Tongue (tissue), 2 donors: ENCODE measurements around the gene GAB2. TPM values are rescaled to one million over a fixed set of nuclear protein-coding genes. Genes with fewer than 3 reads are reported as not detected.
"Not testable (repeated sequence)": the region's sequence is repeated elsewhere in the genome, so short reads cannot be mapped to it uniquely, and the experiment has no call there.

Experiments
- DNase-seq: peaks from one replicate; pipeline ENCODE4 v3.0.0-alpha.2; 2015
- total RNA-seq: library from RNA; depleted of rRNA; stranded (reverse); fragments of >200 nt; gene quantifications from one replicate; pipeline ENCODE4 v1.2.3, GENCODE V29; 2014

The GAB2 gene, protein sequence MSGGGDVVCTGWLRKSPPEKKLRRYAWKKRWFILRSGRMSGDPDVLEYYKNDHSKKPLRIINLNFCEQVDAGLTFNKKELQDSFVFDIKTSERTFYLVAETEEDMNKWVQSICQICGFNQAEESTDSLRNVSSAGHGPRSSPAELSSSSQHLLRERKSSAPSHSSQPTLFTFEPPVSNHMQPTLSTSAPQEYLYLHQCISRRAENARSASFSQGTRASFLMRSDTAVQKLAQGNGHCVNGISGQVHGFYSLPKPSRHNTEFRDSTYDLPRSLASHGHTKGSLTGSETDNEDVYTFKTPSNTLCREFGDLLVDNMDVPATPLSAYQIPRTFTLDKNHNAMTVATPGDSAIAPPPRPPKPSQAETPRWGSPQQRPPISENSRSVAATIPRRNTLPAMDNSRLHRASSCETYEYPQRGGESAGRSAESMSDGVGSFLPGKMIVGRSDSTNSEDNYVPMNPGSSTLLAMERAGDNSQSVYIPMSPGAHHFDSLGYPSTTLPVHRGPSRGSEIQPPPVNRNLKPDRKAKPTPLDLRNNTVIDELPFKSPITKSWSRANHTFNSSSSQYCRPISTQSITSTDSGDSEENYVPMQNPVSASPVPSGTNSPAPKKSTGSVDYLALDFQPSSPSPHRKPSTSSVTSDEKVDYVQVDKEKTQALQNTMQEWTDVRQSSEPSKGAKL
- 14.2 TPM for total RNA-seq

DNA sequence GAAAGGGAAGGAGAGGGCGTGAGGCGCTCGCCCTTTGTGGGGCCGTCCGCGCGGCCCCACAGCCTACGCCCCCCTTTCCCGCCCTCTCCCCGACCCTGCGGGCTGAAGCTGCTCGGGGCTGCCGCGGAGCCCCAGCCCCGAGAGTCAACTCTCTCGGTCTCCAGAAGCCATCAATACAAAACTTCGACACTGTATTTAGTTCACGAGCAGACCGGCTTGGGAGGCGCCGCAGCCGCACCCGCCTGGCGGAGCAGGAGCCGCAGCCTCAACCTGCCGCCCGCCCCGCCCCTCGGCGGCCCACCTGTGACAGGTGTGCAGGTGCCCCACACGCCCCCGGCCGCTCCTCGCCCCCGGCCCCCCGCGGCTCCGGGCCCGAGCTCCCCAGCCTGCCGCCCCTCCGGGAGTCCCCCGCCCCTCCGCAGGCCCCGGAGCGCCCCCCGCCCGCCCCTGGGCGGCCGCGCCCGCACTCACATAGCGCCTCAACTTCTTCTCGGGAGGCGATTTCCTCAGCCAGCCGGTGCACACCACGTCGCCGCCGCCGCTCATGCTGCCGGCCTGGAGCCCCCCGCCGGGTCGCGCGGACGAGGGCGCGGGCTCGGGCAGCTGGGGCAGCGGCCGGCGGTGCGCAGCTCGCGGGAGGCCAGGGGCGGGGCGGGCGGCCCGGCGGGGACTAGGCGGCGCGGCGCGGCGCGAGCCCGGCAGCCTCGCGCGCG is at the start of gene GAB2:
Gene GAB2 (minus strand): TSS at position 646 of the 713 bp plus-strand sequence. CDS start 100 bp downstream, at position 546.
- no peak for DNase-seq

DNA sequence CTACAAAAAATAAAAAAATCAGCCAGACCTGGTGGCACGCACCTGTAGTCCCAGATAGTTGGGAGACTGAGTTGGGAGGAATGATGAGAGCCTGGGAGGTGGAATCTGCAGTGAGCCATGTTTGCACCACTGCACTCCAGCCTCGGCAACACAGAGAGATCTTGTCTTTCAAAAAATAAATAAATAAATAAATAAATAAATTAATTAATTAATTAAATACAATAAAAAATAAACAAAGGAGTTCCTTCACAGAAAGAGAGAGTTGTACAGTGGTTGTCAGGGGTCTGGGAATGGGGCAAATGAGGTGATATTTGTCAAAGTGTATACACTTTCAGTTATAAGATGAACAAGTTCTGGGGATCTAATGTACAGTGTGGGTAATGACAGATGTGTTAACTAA is 49.8 kb upstream of the GAB2 start:
- DNase-seq = no peak

DNA sequence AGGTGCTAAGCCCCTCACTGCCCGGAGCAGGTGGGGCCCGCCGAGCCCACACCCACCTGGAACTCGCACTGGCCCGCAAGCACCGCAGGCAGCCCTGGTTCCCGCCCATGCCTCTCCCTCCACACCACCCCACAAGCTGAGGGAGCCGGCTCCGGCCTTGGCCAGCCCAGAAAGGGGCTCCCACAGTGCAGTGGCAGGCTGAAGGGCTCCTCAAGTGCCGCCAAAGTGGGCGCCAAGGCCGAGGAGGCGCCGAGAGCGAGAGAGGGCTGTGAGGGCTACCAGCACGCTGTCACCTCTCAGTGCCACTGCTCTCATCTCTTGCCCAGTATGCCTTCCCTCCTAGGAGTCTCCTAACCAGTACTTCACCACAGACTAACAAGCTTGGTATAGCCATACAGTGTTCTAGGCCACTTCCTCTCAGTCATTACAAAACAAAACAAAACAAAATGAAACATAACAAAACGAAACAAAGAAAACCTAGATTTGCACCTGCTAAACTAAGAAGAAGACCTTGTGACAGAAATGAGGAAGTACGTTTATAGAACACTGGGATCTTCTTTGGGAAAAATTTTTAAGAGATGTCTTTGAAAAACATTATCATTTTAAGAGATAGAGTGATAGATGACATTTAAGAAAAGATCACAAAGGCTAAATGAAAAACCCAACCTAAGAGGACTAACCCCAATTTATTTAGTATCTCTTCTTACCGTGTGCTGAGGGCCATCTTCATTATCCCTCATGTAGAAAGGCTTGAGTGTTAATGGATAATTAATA is 47.7 kb upstream of the GAB2 start:
- DNase-seq = no peak

DNA sequence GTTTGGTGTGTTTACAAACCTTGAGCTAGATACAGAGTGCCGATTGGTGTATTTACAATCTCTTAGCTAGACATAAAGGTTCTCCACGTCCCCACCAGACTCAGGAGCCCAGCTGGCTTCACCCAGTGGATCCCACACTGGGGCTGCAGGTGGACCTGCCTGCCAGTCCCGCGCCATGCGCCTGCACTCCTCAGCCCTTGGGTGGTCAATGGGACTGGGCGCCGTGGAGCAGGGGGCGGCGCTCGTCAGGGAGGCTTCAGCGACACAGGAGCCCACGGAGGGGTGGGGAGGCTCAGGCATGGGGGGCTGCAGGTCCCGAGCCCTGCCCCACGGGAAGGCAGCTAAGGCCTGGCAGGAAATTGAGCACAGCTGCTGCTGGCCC is 47.2 kb upstream of the GAB2 start:
- DNase-seq = not testable (repeated sequence)

DNA sequence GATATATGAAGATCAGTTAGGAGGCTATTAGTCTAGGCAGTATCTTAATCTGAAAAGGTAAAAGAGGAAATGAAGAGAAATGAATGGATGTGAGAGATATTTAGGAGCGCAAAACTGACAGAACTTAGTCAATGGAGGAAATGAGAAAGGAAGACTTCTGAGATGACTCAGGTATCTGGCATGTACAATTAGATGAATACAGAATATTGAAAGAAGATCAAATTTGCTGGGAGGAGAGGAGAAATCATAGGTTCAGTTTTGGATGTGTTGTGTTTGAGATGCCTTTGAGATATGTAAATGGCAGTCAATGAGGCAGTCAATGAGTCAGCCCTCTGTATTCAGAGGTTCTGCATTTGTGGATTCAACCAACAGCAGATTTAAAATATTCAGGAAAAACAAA is 42.9 kb upstream of the GAB2 start:
- DNase-seq = no peak

DNA sequence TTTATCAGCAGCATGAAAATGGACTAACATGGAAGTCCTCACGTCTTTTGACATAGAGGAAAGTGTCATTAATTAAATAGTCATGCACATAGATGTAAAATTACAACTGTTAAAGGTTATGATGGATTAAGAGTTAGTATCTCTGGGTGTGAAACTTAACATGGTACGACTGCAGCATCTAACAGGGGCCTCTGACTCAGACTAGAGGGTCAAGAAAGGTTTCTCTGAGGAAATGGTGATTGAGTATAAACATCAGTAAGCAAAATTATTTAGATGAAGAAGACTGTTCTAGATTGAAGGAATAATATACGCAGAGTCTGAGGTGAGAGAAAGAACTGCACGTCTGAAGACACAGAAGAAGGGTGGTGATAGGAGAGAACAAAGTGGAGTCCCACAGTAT is 42.1 kb upstream of the GAB2 start:
- no peak for DNase-seq

DNA sequence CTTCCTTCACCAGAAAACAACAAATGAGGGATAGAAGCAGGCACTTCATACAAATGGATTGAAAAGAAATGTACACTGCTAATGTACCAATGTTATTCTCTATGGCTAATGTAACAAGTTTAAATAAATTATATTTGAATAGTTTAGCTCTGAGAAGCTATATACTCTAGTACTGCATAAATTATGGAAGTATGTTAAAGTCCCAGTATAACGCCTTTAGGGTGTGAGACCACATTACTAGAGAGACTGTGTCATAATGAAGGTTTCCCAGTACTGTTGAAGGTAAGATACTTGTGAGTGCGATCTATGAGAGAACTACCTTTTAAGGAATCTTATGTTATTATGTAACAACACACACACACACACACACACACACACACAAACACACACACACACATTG is 39.8 kb upstream of the GAB2 start:
- DNase-seq = no peak

DNA sequence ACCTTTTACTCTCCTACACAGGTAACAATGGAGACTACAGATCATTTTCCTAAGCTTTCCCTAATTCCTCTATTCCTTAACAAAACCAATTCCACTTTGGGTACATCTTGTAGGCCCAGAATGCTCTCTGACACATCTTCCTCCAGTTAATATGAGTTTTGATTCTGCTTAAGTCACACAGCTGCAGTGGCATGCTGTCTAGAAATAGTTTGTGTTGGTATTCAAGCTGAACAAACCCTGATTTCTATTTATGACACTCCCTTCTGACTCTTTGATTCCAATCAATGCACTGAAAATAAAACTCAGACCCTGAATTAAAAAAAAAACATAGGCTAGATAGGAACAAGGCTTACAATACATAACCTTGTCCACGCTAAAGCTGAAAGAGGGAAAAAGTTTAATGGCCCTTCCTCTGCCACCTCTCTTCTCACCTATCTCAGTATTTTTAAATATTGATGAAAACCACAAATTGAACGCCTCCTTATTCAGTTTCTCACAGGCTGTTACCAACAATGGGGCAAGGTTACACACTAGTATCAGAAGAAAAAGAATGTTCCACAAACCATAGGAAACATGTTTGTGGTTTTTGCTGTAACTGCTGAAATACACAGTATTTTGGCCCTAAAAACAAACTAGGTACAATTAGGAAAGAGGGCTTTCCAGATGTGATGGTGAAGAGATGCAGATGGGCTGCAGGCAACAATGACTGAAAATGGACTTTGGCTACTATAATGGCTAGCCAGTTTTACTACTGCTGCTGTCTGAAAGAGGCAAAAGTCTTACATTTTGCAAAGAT is 35.7 kb upstream of the GAB2 start:
- no peak for DNase-seq

DNA sequence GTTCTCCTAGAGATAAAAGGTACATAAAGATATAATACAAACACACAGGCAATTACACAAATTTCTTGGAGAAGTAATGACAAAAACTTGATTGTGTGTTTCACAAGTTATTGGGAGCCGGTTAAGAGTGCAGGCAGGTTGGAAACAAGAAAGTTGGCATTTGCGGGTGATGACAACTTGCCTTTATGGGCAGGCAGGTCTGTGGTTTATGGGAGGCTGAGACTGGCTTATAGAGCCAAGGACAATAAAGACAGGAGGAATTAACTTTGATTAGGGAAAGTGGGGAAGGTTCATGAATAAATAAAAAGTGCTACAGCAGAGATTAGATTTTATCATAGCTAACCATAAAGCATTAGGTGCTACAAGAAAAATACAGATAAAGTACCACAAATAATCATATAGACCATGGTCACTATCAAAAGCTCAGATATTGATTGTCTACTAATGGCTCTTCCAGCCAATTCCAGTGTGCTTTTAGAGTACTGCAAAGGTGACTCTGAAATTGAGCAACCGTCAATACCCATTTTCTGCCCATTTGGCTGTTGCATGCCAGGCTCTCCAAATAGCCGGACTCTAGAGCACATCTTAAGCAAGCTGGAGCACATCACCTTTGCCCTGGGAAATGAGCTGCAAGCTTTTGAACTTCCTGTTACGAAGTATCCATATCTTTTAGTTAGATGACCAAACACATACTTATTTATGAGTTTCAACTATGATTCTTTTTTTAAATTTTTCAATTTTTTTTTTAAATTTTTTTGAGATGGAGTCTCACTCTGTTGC is 33.9 kb upstream of the GAB2 start:
- DNase-seq = no peak

DNA sequence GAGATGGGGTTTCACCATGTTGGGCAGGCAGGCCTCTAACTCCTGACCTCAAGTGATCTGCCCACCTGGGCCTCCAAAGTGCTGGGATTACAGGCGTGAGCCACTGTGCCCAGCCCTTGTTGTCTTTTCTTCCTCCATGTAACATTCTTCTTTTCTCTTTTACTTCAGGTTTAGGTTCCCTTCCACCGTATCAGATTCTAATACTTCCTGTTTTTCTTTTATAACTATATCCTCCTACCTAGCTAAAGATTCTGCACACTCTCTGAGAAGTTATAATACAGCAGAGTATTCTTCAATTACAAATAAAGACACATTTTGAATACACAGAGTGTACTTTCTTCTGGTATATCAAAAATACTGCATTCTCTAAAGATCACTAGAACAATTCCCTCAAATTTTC is 33.2 kb upstream of the GAB2 start:
- DNase-seq = no peak

DNA sequence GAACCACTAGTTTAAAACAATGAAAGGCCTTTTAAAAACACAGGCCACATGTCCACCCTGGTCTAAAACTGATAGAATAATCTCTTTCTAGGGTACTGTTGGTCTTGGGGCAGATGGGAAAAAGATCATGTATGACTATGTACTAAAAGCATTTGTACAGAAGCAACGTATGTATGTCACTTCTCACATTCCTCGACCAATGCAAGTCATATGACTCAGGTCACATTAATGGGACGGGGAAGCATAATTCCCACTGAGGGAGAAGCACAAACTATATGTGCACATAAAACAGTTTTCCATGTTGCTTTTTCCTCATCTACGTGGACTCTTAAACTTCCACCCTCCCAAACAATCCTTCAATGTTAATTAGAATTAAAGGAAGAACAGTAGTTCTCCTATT is 32.2 kb upstream of the GAB2 start:
- no peak for DNase-seq

DNA sequence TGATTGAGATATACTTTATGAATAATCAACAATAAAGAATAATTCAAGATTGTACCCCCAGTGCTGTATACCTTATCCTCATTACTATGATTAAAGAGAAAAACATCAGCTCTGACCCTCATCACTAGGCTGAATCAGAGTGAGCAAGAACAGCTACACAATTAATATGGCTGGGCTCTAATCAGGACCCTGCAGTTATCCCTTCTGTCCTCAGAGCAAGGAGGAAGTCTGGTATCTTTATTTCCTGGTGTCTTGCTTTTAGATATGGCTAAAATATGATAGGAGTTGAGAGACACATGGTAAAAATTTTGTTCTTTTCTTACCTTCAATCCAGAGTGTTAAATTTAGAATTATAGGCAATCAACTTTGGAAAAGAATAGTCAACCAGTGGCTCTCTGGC is 28.6 kb upstream of the GAB2 start:
- DNase-seq = no peak

DNA sequence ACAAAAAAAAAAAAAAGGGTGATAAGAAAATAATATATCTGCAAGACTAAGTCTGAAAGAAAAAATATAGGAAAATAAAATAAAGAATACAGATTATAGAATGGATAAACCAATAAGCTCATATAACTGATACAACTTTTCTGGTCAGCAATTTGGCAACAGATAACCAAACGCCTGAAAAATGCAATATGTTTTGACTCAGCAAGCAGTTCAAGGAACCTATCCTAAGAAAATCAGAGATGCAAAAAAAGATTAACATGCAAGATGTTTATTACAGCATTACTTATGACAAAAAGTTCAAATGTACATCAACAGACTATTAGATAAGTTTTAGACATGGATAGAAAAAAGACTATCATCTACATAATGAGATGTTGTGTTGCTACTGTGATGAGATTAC is 27.1 kb upstream of the GAB2 start:
- DNase-seq = no peak

DNA sequence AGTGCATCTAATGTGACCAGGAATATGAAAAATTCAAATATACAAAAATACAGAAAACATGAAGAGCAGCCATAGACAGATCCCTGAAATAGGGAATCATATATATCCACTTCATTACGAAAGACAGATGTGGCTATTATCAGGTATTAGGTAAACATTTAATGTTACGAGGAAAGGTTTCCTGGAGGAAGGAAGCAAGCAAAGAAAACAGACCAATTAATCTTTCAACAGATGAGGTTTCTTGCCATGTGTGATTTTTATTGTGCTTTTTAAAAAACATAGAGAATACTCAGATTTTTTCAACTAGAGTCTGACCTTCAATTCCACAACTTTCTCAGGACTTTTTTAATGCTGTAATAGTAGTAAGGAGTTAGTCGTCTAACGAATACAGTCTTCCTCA is 24.3 kb upstream of the GAB2 start:
- DNase-seq = no peak

DNA sequence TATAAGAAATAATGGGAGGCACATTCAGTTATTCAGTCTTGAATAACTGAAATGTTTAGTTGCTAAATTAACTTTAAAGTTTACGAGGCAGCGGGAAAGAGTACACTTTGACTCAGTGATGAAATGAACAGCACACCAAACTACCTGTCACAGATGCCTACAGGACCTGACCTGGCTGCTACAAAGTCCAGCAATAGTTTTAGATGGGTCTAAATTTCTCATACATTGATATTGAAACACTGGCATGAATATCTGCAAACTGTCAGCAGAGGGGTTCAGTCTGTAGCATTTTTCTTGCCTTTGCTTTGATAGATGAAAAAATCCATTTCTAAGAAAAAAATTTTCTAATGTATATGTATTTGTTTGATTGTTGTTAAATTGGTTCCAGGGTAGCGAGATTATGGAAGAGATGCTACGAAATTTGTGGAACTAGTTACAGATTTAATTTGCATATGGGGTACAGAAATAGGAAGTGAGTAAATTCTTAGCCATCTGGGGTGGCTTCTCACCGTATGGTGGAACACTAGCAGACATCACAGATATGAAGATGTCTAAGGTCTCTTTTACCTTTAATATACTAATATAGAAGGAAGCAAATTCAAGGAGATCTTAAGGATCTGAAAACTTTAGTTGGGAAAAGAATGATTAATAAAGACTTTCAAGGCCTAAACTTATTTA is 20.8 kb upstream of the GAB2 start:
- DNase-seq = no peak

DNA sequence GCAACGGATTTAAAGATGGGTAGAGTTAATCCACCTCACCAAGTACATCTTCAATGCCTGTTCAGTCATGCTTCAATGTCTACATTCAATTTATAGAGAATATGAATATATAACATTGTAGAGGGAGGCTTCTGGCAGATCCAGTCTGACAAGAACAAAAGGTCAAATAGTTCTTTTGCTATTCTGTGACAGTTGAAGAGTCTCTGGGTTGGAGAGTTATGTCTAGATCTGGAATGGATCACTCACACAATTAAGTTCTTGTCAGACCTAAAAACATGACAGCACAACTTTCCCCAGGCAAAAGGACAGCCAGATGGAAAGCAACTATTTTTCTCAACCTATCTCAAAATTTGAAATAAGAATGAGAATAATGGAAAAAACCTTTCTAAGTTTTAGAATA is 15.3 kb upstream of the GAB2 start:
- peak; percentile 44 for DNase-seq

DNA sequence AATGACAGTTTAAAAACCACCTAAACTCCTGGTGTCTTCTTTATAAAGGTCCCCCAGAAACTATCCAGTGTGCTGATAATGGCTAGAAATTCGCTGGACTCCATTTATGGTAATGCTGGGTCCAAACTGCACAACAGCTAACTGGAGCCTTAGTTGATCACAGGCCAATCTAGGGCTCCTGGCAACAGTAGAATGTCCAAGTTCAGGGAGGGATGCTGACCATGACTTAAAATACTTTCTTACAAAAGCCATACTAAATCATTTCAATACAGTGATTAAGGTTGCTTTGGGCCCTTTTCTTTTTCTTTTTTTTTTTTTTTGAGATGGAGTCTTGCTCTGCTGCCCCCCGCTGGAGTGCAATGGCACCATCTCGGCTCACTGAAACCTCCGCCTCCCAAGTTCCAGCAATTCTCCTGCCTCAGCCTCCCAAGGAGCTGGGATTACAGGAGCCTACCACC is 14.5 kb upstream of the GAB2 start:
- no peak for DNase-seq

DNA sequence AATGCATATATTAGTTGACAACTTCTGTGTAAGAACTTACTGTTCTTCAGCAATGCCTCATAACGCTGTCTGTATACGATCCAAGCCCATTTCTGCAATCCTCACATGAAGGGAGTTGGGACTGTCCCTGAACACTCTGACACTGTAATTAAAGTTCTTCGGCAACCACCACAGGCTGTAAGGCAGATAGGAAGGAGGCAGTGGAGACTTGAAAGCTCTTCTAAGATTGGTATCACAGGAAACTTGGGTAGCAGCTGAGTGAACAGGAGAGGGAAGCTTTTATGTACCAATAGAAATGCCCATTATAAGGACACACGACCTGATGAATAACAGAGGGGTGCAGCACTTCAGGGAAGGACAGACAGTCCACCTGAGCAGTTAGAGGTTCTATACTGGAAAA is 12.0 kb upstream of the GAB2 start:
- no peak for DNase-seq

DNA sequence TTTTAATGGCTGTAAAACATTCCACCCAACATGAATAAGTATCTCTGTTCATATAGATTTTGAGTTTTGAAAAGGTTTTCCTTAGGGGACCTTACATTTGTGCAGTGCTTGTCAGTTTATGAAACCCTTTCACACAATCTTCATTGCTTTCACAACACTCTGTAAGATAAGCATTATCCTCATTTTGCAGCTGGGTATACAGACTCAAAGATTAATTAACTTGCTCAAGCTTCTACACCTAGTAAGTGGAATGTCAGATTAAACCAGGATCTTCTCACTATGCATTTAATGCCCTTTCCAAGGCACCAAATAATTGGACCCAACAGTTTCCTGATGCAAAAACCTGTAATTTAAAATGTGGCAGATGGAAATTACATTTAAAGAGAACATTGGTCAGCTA is 11.6 kb upstream of the GAB2 start:
- DNase-seq = no peak

DNA sequence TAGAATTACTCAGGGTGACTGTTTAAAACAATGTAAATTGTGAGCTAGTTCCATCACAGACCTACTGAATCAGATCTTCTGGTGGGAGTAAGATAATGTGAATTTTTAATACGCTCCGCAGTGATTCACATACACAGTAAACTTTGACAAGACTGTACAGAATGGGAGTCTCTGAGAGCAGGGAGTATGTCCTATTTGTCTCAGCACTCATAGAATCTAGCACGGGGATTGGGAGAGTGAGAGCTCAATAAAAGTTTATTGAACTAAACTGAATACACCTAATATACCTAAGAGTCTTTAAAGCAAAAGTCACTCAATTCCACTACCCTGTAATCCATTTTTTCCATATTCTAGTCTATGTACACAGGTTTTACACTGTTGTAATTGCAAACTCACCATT is 11.2 kb upstream of the GAB2 start:
- no peak for DNase-seq
